SH-SY5Y (cell line): ENCODE results near the gene FOXR1.

Source experiments
- GATA2 ChIP-seq: IDR thresholded peaks from 2 replicates; pipeline ENCODE4 v1.6.1; 2011; ENCODE audit warnings: mild to moderate bottlenecking, low read depth, low read length
- GATA3 ChIP-seq: IDR thresholded peaks from 2 replicates; pipeline ENCODE4 v1.6.1; 2011; ENCODE audit warnings: low read depth, mild to moderate bottlenecking, low read length, moderate library complexity

DNA sequence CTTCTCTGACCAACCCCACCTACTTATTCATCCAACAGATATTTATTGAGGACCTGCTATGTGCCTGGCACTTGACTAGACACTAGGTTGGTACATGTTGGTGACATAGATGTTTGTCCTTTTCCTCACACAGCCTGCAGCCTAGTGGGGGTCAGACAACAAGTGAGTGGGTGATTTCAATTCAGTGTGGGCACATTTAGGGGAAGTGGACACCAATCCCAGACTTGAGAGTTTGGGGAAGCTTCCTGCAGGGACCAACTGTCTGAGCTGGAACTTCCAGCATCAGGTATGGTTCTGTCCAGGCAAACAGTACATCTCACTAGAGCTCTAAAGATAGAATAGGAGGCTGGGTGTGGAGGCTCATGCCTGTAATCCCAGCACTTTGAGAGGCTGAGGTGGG is 40.0 kb upstream of the FOXR1 start:
- TF ChIP-seq GATA3 (no peak), GATA2 (no peak)
